NOMO-1 treated with DMSO at 0.1 percent for 48 hours (cell line): ENCODE results near the gene MXI1.
"Not testable (repeated sequence)": the region's sequence is repeated elsewhere in the genome, so short reads cannot be mapped to it uniquely, and the experiment has no call there.

Source experiments
- DNase-seq: peaks from one replicate; lab custom pipeline; 2025; ENCODE audit not compliant: unreplicated experiment; lab: John Stamatoyannopoulos, UW

Gene MXI1

DNA sequence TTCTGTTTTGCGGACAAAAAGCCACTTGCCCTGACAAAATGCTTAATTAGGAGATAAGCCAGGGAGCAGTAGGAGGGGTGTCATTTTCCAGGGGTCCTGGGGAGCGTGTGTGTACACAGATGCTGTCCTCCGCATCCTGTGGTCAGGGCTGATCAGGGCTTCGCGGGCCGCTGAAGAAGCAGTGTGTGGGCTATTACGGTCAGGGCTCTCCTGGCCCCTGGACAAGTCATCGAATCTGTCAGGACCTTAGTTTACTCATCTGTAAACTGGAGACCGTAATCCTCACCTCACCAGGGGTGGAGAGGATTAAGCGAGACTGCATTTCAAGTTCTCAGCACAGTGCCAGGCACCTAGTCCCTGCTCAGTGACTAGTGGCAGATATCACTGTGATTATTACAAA, 26.0 kb upstream of the MXI1 start:
- no peak for DNase-seq

DNA sequence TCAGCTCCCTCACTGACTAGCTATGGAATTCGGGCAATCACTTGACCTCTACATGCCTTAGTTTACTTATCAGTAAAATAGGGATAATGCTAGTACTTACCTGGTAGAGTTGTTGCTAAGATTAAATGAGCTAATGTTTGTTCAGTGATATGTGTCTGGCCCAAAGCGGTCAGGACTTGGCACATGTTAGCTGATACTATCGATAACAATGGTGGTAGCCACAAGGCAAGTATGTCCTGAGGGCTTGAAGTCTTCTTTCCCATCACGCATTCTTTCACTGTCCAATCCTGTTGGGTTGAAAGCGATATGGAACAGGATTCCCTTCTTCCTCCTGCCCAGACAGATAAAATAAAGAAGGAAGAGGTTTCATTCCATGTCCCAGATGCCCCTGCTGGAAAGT, 25.5 kb upstream of the MXI1 start:
- no peak for DNase-seq

DNA sequence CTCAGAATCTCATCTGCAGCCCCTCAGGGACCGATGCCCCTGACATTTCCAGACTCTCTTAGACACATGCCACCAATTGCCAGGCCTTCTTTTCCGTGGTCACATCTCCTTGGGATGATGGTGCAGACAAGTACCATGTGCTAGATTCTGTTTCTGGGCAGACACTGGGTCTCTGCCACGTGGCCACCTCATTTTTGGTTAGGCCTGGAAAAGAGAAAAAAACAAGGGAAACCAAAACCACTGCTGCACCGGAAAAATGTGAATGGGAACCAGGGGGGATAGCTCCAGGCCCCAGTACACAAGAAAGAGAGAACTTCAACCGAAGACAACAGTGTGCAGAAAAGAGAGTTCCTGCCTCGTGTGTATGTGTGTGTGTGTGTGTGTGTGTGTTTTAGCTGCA, 23.0 kb upstream of the MXI1 start:
- no peak for DNase-seq

DNA sequence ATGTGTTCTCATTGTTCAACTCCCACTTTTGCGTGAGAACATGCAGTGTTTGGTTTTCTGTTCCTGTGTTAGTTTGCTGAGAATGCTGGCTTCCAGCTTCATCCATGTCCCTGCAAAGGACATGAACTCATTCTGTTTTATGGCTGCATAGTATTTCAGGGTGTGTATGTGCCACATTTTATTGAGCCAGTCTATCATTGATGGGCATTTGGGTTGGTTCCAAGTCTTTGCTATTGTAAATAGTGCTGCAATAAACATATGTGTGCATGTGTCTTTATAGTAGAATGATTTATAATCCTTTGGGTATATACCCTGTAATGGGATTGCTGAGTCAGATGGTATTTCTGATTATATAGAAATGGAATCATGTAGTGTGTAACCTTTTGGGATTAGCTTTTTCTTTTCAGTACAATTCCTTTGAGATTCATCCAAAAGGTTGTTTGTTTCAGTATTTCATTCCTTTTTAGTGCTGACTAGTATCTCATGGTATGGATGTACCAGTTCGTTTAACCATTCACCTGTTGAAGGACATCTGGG, 21.7 kb upstream of the MXI1 start:
- DNase-seq: not testable (repeated sequence)

DNA sequence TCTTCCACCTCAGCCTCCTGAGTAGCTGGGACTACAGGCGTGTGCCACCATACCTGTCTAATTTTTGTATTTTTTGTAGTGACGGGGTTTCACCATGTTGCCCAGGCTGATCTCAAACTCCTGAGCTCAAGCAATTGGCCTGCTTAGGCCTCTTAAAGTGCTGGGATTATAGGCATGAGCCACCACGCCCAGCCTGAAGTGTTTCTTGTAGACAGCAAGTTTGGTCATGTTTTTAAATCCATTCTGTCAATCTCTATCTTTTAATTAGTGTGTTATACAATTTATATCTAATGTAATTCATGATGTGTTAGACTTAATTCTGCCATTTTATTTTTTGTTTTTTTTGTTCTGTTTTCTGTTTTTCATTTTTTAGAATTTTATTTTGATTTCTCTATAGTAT, 17.2 kb upstream of the MXI1 start:
- DNase-seq: no peak

DNA sequence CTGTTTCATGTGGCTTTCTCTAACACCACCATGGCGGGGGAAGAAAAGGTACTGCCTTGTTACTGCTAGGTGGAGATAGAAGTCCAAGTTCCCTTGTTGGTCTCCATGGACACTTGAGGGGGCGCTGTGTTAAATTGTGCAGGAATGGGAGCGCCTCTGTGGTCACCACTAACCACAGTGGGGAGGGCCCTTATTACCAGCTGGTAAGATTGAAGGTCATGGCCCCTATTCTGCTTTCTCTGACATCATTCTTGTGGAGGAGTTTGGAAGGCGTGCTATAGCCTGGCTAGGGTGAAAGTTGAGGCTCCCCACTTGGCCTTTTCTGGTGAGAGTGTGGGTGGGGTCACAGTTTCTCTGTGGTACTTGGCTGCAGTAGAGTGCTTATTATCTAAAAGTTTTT, 14.9 kb upstream of the MXI1 start:
- DNase-seq: no peak

DNA sequence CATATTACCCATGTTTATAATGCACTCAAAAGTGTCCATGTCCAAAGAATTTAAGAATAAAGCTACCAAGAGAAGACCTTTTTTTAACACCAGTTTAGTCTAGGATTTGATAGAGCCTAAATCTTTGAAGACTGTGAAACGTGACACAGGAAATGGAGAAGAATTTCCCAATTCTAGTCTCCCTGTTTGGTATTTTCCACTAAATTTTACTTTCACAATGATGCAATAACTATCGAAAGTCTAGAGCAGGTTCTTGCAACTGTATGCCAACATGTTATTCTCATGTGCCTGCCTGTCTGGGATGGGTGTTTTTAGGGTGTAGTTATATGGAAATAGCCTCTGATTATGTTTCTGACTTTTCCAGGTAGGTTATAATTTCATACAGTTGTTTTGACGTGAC, 6.9 kb upstream of the MXI1 start:
- peak; percentile 71 for DNase-seq

DNA sequence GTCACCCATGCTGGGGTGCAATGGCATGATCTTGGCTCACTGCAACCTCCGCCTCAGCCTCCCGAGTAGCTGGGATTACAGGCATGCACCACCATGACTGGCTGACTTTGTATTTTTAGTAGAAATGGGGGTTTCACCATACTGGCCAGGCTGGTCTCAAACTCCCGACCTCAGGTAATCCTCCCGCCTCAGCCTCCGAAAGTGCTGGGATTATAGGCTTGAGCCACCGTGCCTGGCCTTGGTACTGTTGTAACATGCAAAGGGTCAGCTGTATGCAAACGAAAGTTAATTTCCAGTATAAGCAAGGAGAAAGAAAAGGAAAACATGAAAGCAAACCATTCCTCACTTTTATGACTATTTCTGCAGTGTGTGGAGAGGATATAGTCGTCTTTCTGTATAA, 6.4 kb upstream of the MXI1 start:
- DNase-seq: not testable (repeated sequence)

DNA sequence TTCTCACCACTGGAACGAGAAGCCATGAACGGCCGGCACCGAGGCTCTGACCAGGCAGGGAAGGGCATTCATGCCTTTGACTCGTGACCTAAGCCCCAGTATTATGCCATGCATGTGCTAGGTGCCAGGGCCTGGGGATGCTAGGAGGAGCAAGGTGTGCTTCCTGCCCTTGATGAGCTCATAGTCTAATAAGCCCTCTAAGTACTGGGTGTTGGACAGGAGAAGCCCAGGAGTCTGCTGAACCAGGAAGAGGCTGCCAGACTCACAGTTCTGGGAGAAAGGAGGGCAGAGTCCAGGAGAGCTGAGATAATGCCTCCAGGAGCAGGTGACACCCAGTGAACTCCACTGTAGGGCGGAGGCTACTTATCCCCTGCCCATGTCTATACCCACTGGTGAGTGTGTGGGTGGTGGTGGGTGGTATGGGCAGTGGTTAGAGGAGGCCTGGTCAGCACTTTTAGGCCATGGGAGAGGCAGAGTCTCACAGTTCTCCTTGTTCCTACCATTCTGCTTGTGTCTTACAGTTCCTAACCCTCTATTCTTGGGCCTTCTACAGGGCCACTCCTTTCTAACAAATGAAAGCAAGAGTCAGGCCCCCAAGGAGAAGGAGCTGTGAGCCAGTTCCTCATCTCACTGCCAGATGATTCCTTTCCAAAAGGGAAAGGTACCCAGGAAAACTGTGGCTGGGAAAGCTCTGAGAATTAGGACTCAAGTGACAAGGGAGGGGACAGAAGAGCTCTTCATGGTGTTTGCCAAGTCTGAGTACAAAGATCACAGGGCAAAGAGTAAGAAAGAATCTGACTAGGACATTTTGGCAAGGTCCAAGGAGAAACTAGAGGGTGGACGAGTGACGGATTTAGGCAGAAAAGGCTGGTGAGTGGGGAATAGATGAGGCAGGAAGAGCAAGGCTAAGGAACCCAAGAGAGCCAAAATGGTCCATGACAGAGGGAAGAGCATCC, 3.6 kb upstream of the MXI1 start:
- no peak for DNase-seq

DNA sequence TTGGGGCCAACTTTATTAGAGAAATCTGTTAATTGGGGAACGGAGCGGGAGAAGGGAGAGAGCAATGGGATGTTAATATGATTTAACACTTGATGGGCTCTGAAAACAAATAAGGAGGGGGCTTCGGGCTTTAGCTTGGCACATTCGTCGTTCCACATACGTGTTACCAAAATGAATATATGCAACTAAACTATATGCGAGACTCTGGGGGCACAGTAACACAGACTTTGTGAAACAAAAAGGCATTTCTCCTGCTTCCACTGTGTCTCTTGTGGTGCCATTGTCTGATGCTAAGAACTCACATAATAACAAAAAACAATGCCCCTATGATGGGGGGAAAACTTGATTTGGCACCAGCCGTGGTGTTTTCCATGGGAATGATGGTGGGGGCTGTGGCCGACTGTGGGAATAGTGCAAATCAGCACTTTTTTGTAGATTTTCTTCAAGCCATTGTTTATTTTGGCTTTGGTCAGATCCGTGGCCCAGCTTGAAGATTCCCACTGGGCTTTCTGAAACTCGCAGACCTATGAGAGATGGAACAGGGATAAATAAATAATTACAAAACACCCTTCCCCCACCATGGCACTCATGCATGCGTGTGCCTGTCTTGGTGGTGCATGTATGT, 2.2 kb upstream of the MXI1 start:
- DNase-seq: no peak

DNA sequence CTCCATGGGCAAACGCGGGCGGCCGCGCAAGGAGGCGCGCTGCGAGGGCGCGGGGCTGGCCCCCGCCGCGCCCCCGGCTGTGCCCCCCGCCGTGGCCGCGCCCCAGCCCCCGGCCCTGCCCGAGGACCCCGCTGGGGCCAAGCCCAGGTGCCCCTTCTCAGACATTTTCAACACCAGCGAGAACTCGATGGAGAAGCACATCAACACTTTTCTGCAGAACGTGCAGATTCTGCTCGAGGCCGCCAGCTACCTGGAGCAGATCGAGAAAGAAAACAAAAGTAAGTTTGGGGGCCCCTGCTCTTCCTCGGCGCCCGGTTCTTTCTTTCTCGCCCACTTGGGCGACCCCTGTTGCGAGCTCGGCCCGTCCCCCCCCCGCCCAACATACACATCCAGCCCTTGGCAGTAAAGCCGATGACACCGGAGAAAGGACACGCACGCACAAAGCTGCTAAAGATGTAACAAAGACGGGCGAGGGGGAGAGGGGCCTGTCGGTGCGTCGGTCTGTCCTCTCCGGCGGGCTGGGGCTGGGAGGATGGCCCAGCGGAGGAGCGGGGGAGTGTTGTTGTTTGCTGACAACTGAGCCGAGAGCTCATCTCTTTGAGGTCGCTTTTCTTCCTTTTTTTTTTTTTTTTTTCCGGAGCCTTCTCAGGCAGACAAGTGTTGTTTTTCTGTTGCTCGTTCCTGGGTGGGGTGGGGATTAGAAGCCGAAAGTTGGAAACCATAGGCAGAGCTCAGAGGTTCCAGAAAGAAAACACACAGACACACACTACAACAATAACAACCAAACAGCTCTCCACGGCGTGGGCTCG, 604 bp downstream of the MXI1 start:
- peak; percentile 24 for DNase-seq

DNA sequence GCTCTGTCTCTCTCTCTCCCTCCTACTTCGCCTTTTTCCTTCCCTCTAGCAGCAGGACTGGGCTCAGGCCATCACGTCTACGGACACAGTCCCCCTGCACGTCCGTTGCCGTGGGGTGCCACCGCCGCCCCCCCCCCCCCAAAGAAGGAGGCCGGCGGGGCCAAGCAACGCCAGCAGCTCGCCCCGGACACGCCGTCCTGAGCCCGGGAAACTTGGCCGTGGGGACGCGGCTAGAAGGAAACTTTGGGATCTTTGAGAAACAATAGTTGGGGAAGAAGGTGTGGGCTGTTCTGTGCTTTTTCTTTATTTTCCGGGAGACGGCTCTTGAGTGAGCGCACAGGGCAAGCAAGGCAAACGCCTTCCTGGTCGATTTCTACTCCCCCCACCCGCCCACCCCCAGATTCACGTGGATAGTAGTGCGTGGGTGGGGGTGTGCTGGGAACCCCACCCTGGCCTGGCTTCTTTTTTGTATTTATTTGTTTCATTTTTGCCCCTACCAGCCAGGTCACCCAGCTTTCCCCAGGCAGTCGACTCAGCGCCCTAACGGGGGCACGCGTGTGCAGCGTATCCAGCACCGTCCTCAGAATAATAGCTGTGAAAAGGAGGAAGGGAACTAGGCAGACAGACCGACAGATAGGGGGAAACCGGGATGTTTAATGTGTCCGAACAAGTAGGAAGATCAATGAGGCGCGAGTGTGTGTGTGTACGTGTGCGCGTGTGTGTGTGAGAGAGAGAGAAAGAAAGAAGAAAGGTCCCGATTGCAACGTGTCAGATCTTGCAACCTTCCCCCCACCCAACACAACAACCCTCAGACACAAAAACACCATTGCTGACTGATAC, 1.4 kb downstream of the MXI1 start:
- peak; percentile 49 for DNase-seq

DNA sequence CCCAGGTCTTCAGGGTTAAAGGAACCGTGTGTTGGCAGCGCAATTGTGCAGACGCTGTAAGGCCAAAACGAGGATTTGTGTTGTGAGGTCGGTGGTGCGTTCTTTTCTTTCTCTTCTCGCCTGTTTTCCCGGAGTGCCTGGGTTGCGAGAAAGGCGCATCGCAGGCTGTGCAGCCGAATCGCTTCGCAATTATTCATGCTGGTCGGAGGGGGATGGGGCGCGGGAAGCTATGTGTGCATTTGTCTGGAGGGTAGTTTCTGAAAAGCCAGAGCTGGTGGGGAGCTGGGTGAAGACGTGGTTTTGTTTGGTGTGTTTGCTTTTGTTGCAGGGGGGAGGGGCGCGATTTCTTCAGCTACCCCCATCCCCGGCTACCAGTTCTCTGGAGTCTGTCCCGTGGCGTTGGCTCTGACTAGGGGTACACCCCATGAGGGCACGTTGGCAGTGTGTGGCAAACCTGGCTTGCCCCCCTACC, 2.1 kb downstream of the MXI1 start:
- DNase-seq: no peak

DNA sequence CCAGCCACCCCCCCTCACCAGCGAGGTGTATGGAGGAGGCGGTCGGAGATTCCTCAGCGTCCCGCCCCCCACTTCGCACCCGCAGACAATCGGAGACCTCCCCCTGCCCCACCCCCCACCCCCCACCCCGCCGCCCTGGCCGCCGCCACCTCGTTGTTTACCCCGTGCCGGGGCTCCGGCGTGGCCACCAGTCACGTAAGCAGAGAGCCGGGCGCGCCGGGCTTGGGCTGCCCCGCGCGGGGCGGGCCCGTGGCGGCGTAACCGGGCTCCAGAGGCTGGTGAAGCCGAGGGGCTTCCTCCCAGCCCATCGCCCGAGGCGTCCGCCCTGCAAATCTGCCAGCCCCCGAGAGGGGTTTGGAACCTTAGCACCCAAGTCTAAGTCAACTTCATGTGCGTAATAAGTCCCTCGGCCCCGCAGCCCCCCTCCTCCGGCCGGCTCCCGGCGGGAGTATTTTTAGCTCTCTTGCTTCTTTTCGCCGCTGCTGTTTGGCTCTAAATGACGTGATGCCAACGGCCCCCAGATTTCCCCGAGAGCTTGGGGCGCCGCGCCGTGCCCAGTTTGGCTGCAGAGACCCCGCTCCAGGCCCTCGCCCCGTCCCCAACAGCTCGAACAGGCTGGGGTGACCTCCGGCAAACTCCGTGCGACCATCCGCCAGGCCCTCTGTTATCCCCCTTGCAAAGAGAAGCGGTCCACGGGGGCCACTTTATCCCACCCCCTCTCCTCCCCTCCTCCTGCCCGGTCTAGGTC, 2.7 kb downstream of the MXI1 start:
- DNase-seq: no peak

DNA sequence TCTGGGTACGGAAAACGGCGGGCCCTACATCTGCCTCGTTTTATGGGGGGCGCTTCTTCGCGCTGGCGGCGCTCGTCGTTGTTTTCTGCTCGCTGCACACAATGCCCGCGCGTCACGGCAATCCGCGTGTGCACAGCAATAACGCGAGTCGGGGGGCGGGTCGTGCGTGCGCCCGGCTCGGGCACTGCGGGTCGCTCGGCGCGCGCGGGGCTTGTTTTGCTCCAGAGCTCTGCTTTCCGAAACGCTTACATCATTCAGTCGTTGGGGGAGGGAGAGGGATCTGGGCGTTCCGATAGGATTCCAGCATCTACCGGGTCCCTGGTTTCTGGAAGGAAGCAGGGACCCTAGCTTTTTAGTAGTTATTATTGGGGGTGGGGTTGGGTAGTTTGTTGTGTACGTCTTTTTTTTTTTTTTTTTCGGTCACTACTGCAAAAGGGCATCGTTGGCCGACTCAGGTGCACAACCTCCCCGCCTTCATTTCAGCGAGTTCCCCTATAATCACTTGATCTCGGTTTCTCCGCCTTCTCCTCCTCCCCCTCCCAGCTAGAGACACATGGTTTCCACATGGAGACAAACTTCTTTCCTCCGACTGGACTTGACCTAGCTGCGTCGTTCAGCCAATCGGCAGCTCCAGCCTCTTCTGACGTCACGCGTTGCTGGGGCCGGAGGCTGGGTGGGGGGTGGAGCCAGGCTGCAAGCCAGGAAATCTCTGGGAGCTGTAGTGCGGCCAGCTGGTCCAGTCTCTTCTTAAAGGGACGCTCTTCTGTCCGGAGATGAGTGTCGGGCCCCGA, 3.5 kb downstream of the MXI1 start:
- DNase-seq: peak; percentile 98

DNA sequence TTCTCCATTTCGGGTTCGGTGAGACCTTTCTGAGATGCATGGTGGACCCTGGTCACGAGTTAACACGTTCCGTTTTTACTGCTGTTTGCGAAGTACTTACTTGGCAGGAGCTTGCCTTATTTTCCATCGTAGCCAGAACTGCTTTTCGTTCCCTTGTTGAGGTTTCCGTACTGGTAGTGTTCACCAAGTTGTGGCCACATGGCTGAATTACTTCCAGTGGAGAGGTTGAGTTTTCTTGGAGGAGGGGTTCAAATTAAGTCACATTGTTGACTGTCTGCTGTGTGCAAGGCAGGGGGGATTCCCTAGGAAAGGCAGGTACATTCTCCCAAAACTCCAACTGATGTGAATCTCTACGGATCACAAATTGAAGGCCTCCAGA, 4.0 kb downstream of the MXI1 start:
- DNase-seq: peak; percentile 78

DNA sequence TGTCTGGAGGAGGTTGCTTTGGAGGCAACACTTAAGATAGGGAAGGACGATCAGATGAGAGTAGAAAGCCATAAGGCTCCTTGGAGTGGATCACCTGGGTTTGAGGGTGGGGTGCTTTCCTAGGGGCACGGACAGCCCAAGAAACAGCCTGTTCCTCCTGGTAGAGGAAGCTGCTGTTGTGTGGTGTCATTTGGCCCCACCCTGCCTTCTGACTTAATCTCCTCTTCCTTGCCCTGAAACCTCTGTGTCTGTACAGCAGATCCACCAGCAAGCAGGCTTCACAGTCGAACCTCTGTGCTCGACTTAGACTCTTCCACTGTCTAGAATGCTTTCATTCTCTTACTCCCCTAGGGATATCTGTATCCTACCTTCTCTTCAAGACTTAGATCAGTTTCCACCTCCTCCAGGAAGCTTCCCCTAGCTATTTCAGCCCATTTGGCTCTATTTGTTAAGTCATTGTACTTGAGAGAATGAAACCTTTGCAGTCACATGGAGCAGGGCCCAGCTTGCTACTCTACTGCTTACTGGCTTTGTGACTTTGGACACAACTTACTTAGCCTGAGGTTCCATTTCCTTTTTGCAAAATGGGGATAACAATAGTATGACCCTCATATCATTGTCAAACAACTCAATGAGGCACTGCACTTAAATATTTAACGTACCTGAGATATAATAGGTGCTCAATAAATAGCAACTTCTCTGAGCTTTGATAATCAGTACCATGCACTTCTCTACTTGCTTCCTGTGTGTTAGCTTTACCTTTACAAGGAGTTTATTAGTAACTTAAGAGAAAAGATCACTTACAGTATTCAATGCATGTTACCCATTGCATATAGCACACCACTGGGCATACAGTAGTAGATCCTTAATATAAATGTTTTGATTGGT, 5.0 kb downstream of the MXI1 start:
- peak; percentile 74 for DNase-seq

DNA sequence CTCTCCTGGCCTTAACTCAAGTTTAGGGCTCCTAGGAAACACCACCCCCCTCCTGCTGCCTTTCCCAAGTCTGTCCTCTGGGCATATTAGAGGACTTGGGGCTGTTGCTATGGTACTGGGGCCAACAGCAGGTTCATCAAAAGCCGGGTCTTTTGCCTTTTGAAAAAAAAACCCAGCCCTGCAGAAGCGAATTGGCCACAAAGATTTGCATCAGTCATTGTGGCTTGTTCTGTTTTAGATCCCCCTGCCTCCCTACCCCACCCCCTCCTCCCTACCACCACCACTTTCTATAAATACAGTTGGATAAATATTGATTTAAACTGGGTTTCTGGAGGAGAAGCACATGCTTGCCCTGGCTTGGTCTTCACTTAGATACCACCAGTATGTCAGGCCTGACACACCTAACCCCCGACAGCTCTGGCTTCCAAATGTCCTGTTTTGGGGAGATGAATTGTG, 7.0 kb downstream of the MXI1 start:
- DNase-seq: peak; percentile 41
